ENCODE measurements around the gene CNTRL. TPM values are rescaled to one million over a fixed set of nuclear protein-coding genes. Genes with fewer than 3 reads are reported as not detected.
A peak's percentile ranks its signal among the peaks of the same experiment; 100 is the strongest.

CNTRL gene
- total RNA-seq, 6 experiments from 2014 or later = 3.8 to 10.4 (median 8.8) TPM

GRCh38 chr9:121185178-121185745 lies 110.5 kb downstream of the CNTRL start:
- DNase-seq = no peak
- no peaks in the 10 kb centered on the region for H3K27me3 Mint-ChIP-seq (ENCODE audit: insufficient read depth)
- TF ChIP-seq CTCF (IDR thresholded peaks at IDR 0.05) = no peak
- H3K4me1 Mint-ChIP-seq (ENCODE audit: low read depth) = peaks cover 72% of the 10 kb centered on the region
- no peaks in the 10 kb centered on the region for H3K9me3 Mint-ChIP-seq
- H3K4me3 Mint-ChIP-seq = no peak overlapping the region
- no peak overlapping the region for H3K27ac Mint-ChIP-seq
- H3K36me3 Mint-ChIP-seq (ENCODE audit: low read depth) = peaks cover 33% of the 10 kb centered on the region

GRCh38 chr9:121185774-121186403 lies 111.1 kb downstream of the CNTRL start:
- H3K4me1 Mint-ChIP-seq (ENCODE audit: low read depth) = peaks cover 79% of the 10 kb centered on the region
- no peak overlapping the region for H3K4me3 Mint-ChIP-seq
- H3K36me3 Mint-ChIP-seq (ENCODE audit: low read depth) = peaks cover 37% of the 10 kb centered on the region
- no peaks in the 10 kb centered on the region for H3K9me3 Mint-ChIP-seq
- TF ChIP-seq CTCF (IDR thresholded peaks at IDR 0.05) = no peak
- no peak for DNase-seq
- no peak overlapping the region; the same call in 1 of the 2 replicates for H3K27ac Mint-ChIP-seq
- no peaks in the 10 kb centered on the region for H3K27me3 Mint-ChIP-seq (ENCODE audit: insufficient read depth)

- DNase-seq = no peak
Observed at GRCh38 chr9:121187636-121188305, 113.0 kb downstream of the CNTRL start.

GRCh38 chr9:121189006-121189405 lies 114.3 kb downstream of the CNTRL start:
- Mint-ChIP-seq H3K4me3 (no peak overlapping the region), H3K36me3 (ENCODE audit: low read depth) (peaks cover 25% of the 10 kb centered on the region), H3K27ac (no peak overlapping the region), H3K27me3 (ENCODE audit: insufficient read depth) (no peaks in the 10 kb centered on the region), H3K4me1 (ENCODE audit: low read depth) (peaks cover 89% of the 10 kb centered on the region), H3K9me3 (no peaks in the 10 kb centered on the region)
- TF ChIP-seq CTCF (IDR thresholded peaks at IDR 0.05) = no peak
- no peak for DNase-seq

More at GRCh38 chr9:121187636-121188305, 113.0 kb downstream of the CNTRL start:
- Mint-ChIP-seq H3K36me3 (ENCODE audit: low read depth) (peaks cover 33% of the 10 kb centered on the region), H3K27ac (no peak overlapping the region), H3K4me1 (ENCODE audit: low read depth) (peaks cover 91% of the 10 kb centered on the region), H3K4me3 (no peak overlapping the region), H3K9me3 (no peaks in the 10 kb centered on the region), H3K27me3 (ENCODE audit: insufficient read depth) (no peaks in the 10 kb centered on the region)
- no peak for TF ChIP-seq CTCF (IDR thresholded peaks at IDR 0.05)

- Mint-ChIP-seq H3K27me3 (ENCODE audit: insufficient read depth) (no peaks in the 10 kb centered on the region), H3K4me1 (ENCODE audit: low read depth) (peaks cover 89% of the 10 kb centered on the region), H3K27ac (peak overlapping the region; percentile 26; the same call in 1 of the 2 replicates), H3K36me3 (ENCODE audit: low read depth) (peaks cover 25% of the 10 kb centered on the region), H3K4me3 (no peak overlapping the region), H3K9me3 (no peaks in the 10 kb centered on the region)
- DNase-seq = no peak
- no peak for TF ChIP-seq CTCF (IDR thresholded peaks at IDR 0.05)
Observed at GRCh38 chr9:121189660-121190059, 114.9 kb downstream of the CNTRL start.
